Esophagus muscularis mucosa (tissue), 3 donors: ENCODE measurements around the gene SERPINE2.

ENCODE experiments used
- CTCF ChIP-seq, 3 experiments: fragments of 200-600 bp in 2 of 3; fragments of 450-650 bp in 1 of 3; sonication (generic) in 2 of 3; IDR thresholded peaks; one replicate each; pipeline ENCODE4 v1.5.1; 2017 to 2019; ENCODE audit warnings: antibody characterized with exemption in 3 of 3, mild to moderate bottlenecking in 2 of 3, moderate library complexity in 1 of 3
- EP300 ChIP-seq: sonication (generic); formaldehyde crosslinking; IDR thresholded peaks from one replicate; pipeline ENCODE4 v1.6.1; 2017; ENCODE audit warnings: antibody characterized with exemption

- TF ChIP-seq EP300 (no peak), CTCF (IDR thresholded peaks at IDR 0.05) (no peak)
Measured at GRCh38 chr2:224046752-224047151, 7.7 kb upstream of the SERPINE2 start.
